GM18526 (cell line): ENCODE data around the gene OLFM1.

Experiments used
- POLR2A ChIP-seq: IDR thresholded peaks from 3 replicates; pipeline ENCODE4 v1.6.1; 2011; ENCODE audit not compliant: insufficient read length; ENCODE audit errors: extremely low read depth

OLFM1 gene

GRCh38 chr9:135088979-135089847 lies 1.7 kb downstream of the OLFM1 start:
- no peak for TF ChIP-seq POLR2A

GRCh38 chr9:135090081-135090480 lies 2.6 kb downstream of the OLFM1 start:
- no peak for TF ChIP-seq POLR2A

GRCh38 chr9:135090547-135090946 lies 3.1 kb downstream of the OLFM1 start:
- no peak for TF ChIP-seq POLR2A

- no peak for TF ChIP-seq POLR2A
Observed at GRCh38 chr9:135091545-135091944, 4.1 kb downstream of the OLFM1 start.

- no peak for TF ChIP-seq POLR2A
Observed at GRCh38 chr9:135093111-135093510, 5.6 kb downstream of the OLFM1 start.

- TF ChIP-seq POLR2A: no peak
Observed at GRCh38 chr9:135093911-135094584, 6.6 kb downstream of the OLFM1 start.

- TF ChIP-seq POLR2A: no peak
Observed at GRCh38 chr9:135095470-135096407, 8.3 kb downstream of the OLFM1 start.

GRCh38 chr9:135096408-135096895 lies 9.0 kb downstream of the OLFM1 start:
- TF ChIP-seq POLR2A: no peak

GRCh38 chr9:135098400-135099105 lies 11.1 kb downstream of the OLFM1 start:
- no peak for TF ChIP-seq POLR2A

GRCh38 chr9:135099574-135099973 lies 12.1 kb downstream of the OLFM1 start:
- TF ChIP-seq POLR2A: no peak

- TF ChIP-seq POLR2A: no peak
Observed at GRCh38 chr9:135100241-135100681, 12.8 kb downstream of the OLFM1 start.

GRCh38 chr9:135100725-135101410 lies 13.4 kb downstream of the OLFM1 start:
- TF ChIP-seq POLR2A: no peak

GRCh38 chr9:135101486-135101885 lies 14.0 kb downstream of the OLFM1 start:
- no peak for TF ChIP-seq POLR2A

GRCh38 chr9:135101926-135102325 lies 14.5 kb downstream of the OLFM1 start:
- no peak for TF ChIP-seq POLR2A
